ENCODE measurements around the gene C1orf21.

The C1orf21 gene

GRCh38 chr1:184559117-184559713 lies 172.4 kb downstream of the C1orf21 start:
- no peak for DNase-seq

GRCh38 chr1:184562806-184563205 lies 176.0 kb downstream of the C1orf21 start:
- no peak for DNase-seq

GRCh38 chr1:184563308-184563707 lies 176.5 kb downstream of the C1orf21 start:
- DNase-seq: no peak

GRCh38 chr1:184567009-184567408 lies 180.2 kb downstream of the C1orf21 start:
- DNase-seq: no peak

- no peak for DNase-seq
These were observed 180.8 kb downstream of the C1orf21 start for GRCh38 chr1:184567637-184568036.

GRCh38 chr1:184568148-184568547 lies 181.3 kb downstream of the C1orf21 start:
- no peak for DNase-seq

GRCh38 chr1:184569106-184569505 lies 182.3 kb downstream of the C1orf21 start:
- DNase-seq: no peak

GRCh38 chr1:184574588-184574987 lies 187.8 kb downstream of the C1orf21 start:
- no peak for DNase-seq

GRCh38 chr1:184576822-184577221 lies 190.0 kb downstream of the C1orf21 start:
- DNase-seq: no peak

- DNase-seq: no peak
These were observed 190.5 kb downstream of the C1orf21 start for GRCh38 chr1:184577319-184577718.

GRCh38 chr1:184582411-184582810 lies 195.6 kb downstream of the C1orf21 start:
- DNase-seq: no peak

GRCh38 chr1:184583849-184584248 lies 197.0 kb downstream of the C1orf21 start:
- no peak for DNase-seq

GRCh38 chr1:184588701-184589100 lies 201.9 kb downstream of the C1orf21 start:
- DNase-seq: no peak

GRCh38 chr1:184590163-184590750 lies 203.4 kb downstream of the C1orf21 start:
- DNase-seq: no peak

GRCh38 chr1:184593597-184593996 lies 206.8 kb downstream of the C1orf21 start:
- DNase-seq: no peak

- DNase-seq: no peak
These were observed 208.8 kb downstream of the C1orf21 start for GRCh38 chr1:184595596-184595995.

- no peak for DNase-seq
These were observed 210.3 kb downstream of the C1orf21 start for GRCh38 chr1:184596950-184597645.

GRCh38 chr1:184597650-184598357 lies 211.0 kb downstream of the C1orf21 start:
- no peak for DNase-seq

- no peak for DNase-seq
These were observed 211.8 kb downstream of the C1orf21 start for GRCh38 chr1:184598403-184599193.

GRCh38 chr1:184604152-184604900 lies 217.5 kb downstream of the C1orf21 start:
- no peak for DNase-seq

- no peak for DNase-seq
These were observed 219.1 kb downstream of the C1orf21 start for GRCh38 chr1:184605941-184606340.

- DNase-seq: no peak
These were observed 220.0 kb downstream of the C1orf21 start for GRCh38 chr1:184606786-184607185.

All from activated gamma-delta T cell treated with Interleukin-2 at 50 U/mL for 16 hours (primary cell).